AG10803 (cell line): ENCODE data around the gene SOCS2.

Source experiments
- DNase-seq: peaks from one replicate; pipeline ENCODE4 v3.0.0; 2010; ENCODE audit warnings: low read depth
- H3K4me3 ChIP-seq: 2 replicates; pipeline ENCODE4 v1.5.1; 2011; ENCODE audit warnings: mild to moderate bottlenecking, low read length, control low read depth
- CTCF ChIP-seq: conservative IDR thresholded peaks from 2 replicates; pipeline ENCODE4 v1.5.1; 2011; ENCODE audit warnings: mild to moderate bottlenecking, low read length, control low read depth, inconsistent platforms

Gene SOCS2

GRCh38 chr12:93609281-93610192 lies 37.1 kb downstream of the SOCS2 start:
- no peak overlapping the region for H3K4me3 ChIP-seq
- no peak for TF ChIP-seq CTCF
- peak; percentile 42 for DNase-seq

DNA sequence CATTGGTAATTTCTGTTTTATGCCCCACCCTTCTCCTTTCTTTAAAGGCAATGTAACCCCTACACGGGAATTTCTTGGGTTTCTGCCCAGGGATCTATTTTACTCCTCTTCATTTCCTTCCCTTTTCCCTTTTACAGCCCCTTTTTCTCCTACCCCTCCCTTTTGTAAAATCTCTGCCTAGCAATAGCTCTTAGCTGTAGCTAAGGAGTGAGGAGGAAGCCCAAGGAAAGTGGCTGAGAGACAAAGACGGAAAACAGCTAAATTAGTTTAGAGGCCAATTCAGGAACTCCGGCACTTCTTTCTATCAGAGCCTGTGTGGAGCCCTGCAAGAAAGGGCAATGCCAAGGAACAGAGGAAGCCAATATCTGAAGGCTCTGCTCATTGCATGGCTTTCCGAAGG lies 40.3 kb downstream of the SOCS2 start:
- no peak for TF ChIP-seq CTCF
- DNase-seq: no peak
- H3K4me3 ChIP-seq: no peak overlapping the region

- peak; percentile 71 for DNase-seq
- no peak overlapping the region for H3K4me3 ChIP-seq
- TF ChIP-seq CTCF: no peak
Observed at GRCh38 chr12:93614917-93615596, 42.6 kb downstream of the SOCS2 start.

DNA sequence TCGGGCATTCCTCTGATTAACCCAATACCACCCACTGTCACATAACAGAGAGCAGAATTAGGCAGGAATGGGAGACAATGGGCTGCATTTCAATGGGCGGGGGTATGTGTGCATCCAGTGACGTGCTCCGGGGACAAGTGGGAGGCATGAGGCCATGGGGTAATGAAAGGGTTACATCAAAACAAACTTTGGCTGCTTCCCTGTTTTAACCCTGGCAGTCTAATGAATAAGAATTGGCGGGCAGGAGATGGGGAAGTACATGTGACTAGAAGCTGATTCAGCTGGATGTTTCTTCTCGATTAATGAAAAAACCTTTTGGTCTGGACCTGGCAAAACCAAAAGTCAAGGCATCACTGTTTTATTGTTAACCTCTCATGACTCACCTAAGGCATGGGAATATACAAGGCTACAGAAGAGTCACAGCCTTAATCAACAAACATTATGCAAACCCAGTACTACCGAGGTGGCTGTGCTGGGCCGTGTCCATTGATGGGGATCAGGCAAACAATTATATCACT lies 44.2 kb downstream of the SOCS2 start:
- no peak overlapping the region for H3K4me3 ChIP-seq
- DNase-seq: no peak
- no peak for TF ChIP-seq CTCF

DNA sequence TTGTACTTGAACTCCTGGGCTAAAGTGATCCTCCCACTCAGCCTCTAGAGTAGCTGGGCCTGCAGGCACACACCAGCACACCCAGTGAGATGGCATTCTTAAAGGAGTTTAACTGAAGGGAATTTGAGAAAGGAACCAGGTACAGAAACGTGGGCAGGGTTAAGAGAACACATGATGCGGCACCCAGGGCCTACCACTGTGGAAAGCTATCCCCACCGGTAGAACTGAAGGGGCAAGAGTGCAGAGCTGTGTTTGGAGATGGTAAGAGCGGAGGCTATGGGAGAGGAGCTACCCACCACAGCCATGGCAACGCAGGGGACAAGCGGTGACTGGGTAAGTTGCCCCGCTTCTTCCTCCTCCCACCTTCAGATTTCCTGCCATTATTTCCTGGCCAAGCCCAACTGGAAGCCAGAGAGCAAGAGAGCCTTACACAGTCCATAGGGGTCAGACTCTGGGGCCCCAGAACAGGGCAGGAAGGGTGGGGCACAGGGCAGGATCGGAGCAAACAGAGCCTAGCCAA lies 46.5 kb downstream of the SOCS2 start:
- no peak for DNase-seq
- no peak for TF ChIP-seq CTCF
- no peak overlapping the region for H3K4me3 ChIP-seq

GRCh38 chr12:93621986-93622385 lies 49.5 kb downstream of the SOCS2 start:
- no peak for TF ChIP-seq CTCF
- DNase-seq: peak; percentile 25
- H3K4me3 ChIP-seq: no peak overlapping the region

DNA sequence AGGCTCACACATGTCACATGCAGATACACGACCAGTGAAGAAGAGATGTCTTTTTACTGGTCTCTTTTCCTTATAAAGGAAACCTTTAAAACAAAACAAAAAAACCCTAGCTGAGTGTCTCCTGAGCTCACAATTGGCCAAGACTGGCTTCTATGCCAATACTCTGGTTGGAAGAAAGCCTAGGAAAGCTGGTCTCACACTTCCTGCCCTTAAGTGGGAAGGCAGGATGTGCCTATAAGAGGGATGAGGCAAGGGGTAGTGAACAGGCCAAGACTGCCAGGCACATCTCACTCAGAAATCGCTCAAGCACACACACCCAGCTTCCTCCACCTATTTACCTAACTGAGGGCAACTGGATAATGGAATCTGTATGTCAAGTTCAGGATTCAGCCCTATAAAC lies 50.0 kb downstream of the SOCS2 start:
- DNase-seq: peak; percentile 89
- no peak overlapping the region for H3K4me3 ChIP-seq
- no peak for TF ChIP-seq CTCF
